Measurements from ENCODE around the gene GALE.
A peak's percentile ranks its signal among the peaks of the same experiment; 100 is the strongest.
"Not testable (repeated sequence)": the region's sequence is repeated elsewhere in the genome, so short reads cannot be mapped to it uniquely, and the experiment has no call there.

Gene GALE

DNA sequence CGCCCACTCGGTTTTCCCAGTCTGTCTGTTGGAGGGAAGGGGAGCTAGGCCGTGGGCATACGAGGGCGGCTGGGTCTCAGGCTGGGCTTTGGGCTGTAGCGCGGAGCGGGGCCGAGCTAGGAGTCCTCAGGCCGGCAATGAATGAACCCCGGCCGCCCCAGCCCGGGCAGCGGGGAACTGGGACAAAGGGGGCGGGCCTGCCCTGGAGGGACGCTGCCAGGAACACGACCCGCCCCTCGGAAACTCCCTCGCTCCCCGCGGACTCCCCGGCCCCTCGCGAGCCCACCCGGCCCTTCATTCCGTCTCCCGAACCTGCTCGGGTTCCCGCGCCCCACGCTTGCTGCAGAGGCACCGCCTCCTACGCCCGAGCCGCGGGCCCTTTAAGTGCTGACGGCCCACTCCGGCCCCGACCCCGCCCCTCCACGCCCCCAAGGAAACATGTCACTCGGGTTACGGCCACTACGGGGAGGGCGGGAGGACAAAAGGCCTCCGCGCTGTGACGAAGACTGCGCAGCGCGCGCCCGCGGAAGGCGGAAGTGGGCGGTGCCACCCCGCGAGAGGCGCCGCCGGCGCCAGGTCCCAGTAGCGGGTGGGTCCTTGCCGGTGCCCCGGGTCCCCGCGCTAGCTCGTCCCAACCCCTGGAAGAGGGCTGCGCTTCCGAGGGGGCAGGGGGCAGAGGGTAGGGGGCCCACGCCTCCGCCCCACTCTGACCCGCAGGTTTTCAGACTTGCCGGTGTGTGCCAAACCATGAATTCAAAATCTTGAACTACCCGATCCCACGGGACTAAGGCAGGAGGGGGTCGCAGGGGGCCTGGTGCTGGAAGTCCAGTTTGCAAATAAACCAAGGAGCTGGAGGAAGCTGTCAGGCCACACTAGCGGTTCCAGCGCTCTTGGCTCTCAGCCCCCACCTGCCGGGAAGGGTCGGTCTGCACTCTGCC lies at the start of gene GALE:
Gene GALE (minus strand): TSS at position 355 of the 938 bp plus-strand sequence. CDS start 1,747 bp downstream, outside the sequence.
- DNase-seq, result peak; percentile 97

- DNase-seq, result no peak
Measured at GRCh38 chr1:23848673-23849616, 48.4 kb upstream of the GALE start.

DNA sequence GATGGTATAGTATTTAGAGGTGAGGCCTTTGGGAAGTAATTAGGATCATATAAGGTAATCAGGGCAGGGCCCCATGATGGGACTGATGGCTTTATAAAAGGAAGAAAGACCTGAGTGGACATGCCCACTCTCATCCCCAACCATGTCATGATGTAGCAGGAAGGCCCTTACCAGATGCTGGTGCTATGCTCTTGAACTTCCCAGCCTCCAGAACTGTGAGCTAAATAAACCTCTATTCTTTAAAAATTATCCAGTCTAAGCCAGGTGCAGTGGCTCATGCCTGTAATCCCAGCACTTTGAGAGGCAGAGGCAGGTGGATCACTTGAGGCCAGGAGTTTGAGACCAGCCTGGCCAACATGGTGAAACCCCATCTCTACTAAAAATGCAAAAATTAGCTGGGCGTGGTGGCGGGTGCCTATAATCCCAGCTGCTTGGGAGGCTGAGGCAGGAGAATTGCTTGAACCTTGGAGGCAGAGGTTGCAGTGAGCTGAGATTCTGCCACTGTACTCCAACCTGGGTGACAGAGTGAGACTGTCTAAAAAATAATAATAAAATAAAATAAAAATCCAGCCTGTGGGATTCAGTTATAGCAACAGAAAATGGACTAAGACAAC lies 47.0 kb upstream of the GALE start:
- DNase-seq, result not testable (repeated sequence)

GRCh38 chr1:23845163-23845562 lies 44.6 kb upstream of the GALE start:
- no peak for DNase-seq

- no peak for DNase-seq
Measured at GRCh38 chr1:23843644-23844043, 43.1 kb upstream of the GALE start.

- peak; percentile 68 for DNase-seq
Measured at GRCh38 chr1:23838401-23838866, 37.9 kb upstream of the GALE start.

DNA sequence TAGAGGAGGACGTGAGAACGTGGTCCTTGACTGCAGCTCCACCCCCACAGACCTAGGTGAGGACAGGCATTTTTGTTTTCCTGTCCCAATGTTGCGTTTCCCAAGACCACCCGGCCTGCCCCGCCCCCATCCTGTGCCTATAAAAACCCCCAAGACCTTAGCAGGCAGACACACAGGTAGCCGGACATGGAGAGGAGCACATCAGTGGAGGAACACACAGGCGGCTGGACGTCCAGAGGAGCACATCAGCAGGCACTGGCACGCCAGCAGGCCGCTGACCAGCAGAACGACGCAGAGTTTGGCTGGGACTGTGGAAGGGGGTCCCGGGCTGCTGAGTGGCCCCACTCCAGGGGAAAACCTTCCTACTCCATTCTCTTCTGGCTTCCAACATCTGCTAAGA lies 37.4 kb upstream of the GALE start:
- no peak for DNase-seq

DNA sequence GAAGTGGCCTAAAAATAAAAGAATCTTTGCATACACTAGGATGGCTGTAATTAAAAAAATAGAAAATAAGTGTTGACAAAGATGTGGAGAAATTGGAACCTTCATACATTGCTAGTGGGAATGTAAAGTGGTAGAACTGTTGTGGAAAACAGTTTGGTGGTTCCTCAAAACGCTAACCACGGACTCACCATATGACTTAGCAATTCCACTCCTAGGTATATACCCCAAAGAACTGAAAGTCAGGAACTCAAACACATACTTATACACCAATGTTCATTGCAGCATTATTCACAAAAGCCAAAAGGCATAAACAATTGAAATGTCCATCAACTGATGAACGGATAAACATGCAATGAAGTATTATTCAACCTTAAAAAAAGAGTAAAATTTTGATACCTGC lies 35.5 kb upstream of the GALE start:
- DNase-seq, result no peak

- not testable (repeated sequence) for DNase-seq
Measured at GRCh38 chr1:23834156-23834555, 33.6 kb upstream of the GALE start.

- DNase-seq, result no peak
Measured at GRCh38 chr1:23827717-23828116, 27.2 kb upstream of the GALE start.

GRCh38 chr1:23826590-23826989 lies 26.0 kb upstream of the GALE start:
- not testable (repeated sequence) for DNase-seq

DNA sequence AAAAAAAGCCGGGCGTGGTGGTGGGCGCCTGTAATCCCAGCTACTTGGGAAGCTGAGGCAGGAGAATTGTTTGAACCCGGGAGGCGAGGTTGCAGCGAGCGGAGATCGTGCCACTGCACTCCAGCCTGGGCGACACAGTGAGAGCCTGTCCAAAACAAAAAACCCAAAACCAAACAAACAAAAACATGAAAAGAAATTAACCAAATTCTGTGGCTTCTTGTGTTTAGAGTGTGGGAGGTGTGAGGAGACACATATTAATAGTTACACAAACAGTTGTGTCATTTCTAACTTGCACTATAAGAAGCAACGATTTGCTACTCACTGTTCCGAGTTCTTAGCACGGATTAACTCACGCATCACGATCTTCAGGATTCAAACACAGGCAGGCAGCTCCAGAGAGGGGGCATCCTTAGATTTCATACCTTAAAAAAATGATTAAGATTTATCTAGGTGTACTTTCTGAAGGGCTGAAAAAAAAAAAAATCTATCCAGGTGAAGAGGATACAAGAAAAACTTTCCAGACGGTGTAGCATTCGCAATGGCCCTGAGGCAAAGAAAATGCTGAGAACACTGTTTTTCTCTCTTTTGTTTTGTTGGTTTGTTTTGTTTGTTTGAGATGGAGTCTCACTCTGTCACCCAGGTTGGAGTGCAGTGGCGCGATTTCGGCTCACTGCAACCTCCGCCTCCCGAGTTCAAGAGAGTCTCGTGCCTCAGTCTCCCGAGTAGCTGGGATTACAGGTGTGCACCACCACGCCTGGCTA lies 25.4 kb upstream of the GALE start:
- no peak for DNase-seq

DNA sequence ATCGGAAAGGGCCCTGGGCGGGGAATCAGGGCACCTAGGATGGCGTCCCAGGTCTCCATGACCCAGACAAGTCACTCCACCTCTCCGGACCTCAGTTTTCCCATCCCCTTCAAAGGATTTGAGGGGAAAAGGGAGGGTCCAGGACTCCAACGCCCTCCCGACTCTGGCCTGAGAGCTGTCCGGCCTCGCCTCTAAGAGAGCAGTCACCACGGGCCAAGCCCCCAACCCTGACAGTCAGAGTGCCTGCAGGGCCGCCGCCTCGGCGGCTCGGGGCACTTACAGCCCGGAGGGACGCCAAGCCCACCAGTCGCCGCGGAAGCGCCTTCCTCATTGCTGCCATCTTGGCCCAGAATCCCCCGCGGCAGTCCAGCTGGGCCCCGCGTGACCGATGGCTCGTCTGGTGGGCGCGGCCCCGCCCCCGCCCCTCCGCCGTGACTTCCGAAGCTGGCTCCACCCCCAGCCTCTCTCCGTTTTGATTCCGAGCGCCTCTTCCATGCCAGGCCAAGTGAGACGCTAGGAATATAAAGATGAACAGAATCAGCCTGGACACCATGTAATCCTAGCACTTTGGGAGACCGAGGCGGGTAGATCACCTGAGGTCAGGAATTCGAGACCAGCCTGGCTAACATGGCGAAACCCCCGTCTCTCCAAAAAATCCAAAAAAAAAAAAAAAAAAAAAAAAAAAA lies 24.7 kb upstream of the GALE start, which contains the start of gene HMGCL:
Gene HMGCL (minus strand): TSS at position 354 of the 686 bp plus-strand sequence. CDS start 14 bp downstream, at position 340.
- DNase-seq, result peak; percentile 81

DNA sequence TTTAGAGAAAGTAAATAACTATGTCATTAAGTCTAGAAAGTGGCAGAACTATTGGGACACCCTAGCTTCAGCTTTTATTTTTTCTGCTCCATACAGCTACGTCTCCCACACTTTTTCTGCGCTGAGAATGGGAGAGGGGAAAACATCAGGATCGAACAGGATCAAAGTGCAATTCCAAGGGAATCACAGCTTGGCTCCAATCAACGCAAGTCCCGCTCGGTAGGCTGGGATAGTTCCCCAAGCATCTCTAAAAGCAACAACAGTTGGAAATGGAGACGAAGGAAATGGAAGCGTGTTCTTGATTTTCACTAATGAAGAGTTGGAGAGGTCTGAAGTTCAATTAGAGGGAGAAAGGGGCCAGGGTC lies 24.1 kb upstream of the GALE start:
- DNase-seq, result no peak

GRCh38 chr1:23823767-23824166 lies 23.2 kb upstream of the GALE start:
- no peak for DNase-seq

GRCh38 chr1:23817633-23818032 lies 17.1 kb upstream of the GALE start:
- DNase-seq, result no peak

GRCh38 chr1:23816906-23817305 lies 16.4 kb upstream of the GALE start:
- DNase-seq, result no peak

DNA sequence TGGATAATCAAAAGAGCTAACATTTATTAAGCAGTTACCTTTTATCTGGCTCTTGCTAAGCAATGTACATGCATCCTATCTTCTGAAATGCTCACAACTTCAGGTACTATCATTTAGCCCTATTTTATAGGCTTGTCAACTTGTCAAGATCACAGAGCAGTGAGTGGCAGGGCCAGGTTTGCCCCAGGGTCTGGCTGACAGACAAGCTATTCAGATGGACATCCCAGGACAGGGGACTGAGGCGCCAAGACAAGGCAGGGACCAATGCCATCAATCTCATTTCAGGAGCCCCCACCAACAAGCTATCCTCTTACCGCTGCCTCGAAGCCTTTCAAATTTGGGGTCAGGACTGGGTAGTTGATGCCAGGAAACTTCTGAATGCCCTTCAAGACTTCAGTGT lies 15.8 kb upstream of the GALE start:
- DNase-seq, result no peak

DNA sequence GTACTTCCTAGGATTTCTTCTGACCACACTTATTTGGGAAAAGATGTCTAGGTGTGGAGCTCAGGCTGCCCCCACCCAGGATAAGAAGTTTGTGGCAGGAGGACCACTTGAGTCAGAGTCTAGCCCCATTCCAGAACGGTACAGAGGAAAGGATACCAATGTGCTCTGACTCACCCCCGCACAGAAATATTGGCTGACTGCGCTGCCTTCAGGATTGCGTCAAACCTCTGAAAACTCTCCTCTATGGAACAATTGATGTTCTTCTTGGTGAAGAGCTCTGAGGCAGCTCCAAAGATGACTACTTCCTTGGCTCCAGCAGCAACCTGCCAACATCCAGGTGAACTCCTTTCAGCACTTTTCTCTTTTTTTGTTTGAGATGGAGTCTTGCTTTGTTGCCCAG lies 13.5 kb upstream of the GALE start:
- DNase-seq, result no peak

- DNase-seq, result peak; percentile 21
Measured at GRCh38 chr1:23810818-23811540, 10.4 kb upstream of the GALE start.

GRCh38 chr1:23809751-23810171 lies 9.2 kb upstream of the GALE start:
- peak; percentile 69 for DNase-seq

Measured in activated effector memory CD4-positive, alpha-beta T cell treated with Interleukin-2 at 50 U/mL for 16 hours (primary cell).